HG02623 (cell line): ENCODE measurements around the gene RASAL1.

Experiments used
- ATAC-seq: cut with Tn5 transposase; IDR thresholded peaks from one replicate; pipeline ENCODE4 v1.9.1; 2021; ENCODE audit warnings: moderate library complexity; ENCODE audit not compliant: unreplicated experiment

Gene RASAL1

GRCh38 chr12:113061061-113061694 lies 74.4 kb downstream of the RASAL1 start:
- no peak for ATAC-seq

GRCh38 chr12:113060336-113060960 lies 75.1 kb downstream of the RASAL1 start:
- ATAC-seq = no peak

- no peak for ATAC-seq
Measured at GRCh38 chr12:113059071-113059595, 76.4 kb downstream of the RASAL1 start.

GRCh38 chr12:113058553-113058952 lies 77.0 kb downstream of the RASAL1 start:
- no peak for ATAC-seq

- no peak for ATAC-seq
Measured at GRCh38 chr12:113057565-113058485, 77.7 kb downstream of the RASAL1 start.

GRCh38 chr12:113056631-113057488 lies 78.7 kb downstream of the RASAL1 start, which contains the start of gene DTX1:
Gene DTX1, plus strand, starts transcription at chr12:113056730. Its CDS starts 1,463 bp downstream, at chr12:113058193.
- ATAC-seq = no peak

- no peak for ATAC-seq
Measured at GRCh38 chr12:113056381-113056630, 79.3 kb downstream of the RASAL1 start.

GRCh38 chr12:113055594-113056380 lies 79.8 kb downstream of the RASAL1 start:
- ATAC-seq = no peak

- no peak for ATAC-seq
Measured at GRCh38 chr12:113054948-113055486, 80.5 kb downstream of the RASAL1 start.

GRCh38 chr12:113052326-113052725 lies 83.2 kb downstream of the RASAL1 start:
- ATAC-seq = no peak

GRCh38 chr12:113051759-113052158 lies 83.8 kb downstream of the RASAL1 start:
- ATAC-seq = no peak

- ATAC-seq = no peak
Measured at GRCh38 chr12:113050795-113051194, 84.8 kb downstream of the RASAL1 start.

- ATAC-seq = no peak
Measured at GRCh38 chr12:113049976-113050742, 85.4 kb downstream of the RASAL1 start.
